Measurements from ENCODE around the gene SLC25A11. TPM values are rescaled to one million over a fixed set of nuclear protein-coding genes. Genes with fewer than 3 reads are reported as not detected.

SLC25A11 gene
- total RNA-seq, 1 donor, result 51.8 TPM

DNA sequence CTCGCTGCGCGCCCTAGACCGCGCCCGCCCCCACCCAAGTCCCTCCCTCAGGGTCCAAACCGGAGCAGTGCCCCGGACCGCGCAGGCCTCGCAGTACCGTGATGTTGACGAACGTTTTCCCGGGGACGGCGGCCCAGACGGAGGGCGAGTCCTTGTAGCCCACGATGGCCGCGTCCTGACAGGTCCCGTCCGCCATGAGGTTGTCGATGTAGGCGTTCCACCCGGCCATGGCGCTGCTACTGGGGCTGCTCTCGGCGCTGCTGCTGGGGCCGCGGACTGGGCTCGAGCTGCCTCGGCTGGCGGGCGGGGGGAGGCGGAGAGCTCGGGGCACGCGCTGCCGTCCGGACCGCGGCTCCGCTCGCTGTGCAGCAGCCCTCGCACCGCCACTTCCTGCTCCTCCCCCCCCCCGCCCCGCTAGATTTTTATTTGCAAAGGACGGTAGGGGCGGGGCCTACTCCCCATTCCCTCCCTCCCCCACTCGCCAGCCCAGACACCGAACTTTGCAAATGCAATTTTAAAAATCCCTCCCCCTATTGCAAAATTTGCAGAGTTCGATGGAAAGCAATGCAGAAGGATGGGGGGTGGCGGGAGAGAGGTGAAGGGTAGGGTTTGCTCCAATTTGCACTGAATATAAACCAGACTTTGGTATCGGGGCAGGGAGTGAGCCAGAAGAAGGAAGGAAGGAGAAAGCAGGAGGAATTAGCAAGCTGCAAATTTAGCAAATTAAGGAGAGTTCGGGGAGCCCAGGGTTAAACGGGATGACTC lies 8.5 kb upstream of the SLC25A11 start, which contains the start of gene PFN1:
Gene PFN1 (minus strand): TSS at position 365 of the 765 bp plus-strand sequence. CDS start 136 bp downstream, at position 229.
- TF ChIP-seq, protein P1, sequence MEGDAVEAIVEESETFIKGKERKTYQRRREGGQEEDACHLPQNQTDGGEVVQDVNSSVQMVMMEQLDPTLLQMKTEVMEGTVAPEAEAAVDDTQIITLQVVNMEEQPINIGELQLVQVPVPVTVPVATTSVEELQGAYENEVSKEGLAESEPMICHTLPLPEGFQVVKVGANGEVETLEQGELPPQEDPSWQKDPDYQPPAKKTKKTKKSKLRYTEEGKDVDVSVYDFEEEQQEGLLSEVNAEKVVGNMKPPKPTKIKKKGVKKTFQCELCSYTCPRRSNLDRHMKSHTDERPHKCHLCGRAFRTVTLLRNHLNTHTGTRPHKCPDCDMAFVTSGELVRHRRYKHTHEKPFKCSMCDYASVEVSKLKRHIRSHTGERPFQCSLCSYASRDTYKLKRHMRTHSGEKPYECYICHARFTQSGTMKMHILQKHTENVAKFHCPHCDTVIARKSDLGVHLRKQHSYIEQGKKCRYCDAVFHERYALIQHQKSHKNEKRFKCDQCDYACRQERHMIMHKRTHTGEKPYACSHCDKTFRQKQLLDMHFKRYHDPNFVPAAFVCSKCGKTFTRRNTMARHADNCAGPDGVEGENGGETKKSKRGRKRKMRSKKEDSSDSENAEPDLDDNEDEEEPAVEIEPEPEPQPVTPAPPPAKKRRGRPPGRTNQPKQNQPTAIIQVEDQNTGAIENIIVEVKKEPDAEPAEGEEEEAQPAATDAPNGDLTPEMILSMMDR (IDR thresholded peaks at IDR 0.05; ENCODE audit: insufficient read depth, low read depth, low read length), result no peak
- peak; percentile 97 for DNase-seq (ENCODE audit: low read depth)
- peak within 1 kb of the TSS; percentile 98 for H3K4me3 ChIP-seq (ENCODE audit: low read depth, low read length)

DNA sequence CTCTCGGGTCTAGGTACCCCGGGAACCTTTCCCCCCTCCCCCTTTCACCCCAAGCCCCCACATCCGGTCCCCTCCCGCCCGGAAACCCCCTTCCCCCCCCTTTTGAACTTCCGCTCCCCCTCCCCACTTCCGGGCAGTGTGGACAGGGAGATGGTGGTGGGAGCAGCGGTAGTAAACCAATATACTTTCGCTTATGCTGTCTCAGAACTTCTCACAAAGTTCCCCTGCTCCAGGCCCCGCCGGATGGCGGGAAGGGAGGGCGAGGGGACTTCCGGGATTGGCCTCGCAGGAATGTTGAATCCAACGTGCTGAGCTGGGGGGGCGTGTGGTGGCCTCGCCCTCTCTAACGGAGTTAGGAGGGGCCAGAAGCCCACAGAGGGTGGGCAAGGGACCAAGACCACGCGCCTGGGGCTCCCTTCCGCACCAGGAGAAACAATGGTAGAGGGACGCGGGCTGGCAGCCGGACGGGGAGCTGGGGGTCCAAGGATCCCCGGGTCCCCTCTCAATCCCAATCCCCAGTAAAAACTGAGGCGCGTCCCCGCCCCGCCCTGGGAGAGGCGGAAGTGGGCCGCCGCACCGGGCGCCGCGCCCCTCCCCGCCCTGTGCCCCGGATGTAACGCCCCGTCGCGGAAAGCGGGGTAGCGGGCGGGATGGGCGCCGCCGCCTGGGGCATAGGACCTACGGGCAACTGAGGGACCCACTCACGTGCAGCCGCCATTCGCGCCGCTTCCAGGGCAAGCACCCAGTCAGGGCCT lies 7.7 kb upstream of the SLC25A11 start:
- peak overlapping the region; percentile 98 for H3K4me3 ChIP-seq (ENCODE audit: low read depth, low read length)
- TF ChIP-seq, protein P1 (IDR thresholded peaks at IDR 0.05; ENCODE audit: insufficient read depth, low read depth, low read length), result no peak
- peak; percentile 69 for DNase-seq (ENCODE audit: low read depth)

DNA sequence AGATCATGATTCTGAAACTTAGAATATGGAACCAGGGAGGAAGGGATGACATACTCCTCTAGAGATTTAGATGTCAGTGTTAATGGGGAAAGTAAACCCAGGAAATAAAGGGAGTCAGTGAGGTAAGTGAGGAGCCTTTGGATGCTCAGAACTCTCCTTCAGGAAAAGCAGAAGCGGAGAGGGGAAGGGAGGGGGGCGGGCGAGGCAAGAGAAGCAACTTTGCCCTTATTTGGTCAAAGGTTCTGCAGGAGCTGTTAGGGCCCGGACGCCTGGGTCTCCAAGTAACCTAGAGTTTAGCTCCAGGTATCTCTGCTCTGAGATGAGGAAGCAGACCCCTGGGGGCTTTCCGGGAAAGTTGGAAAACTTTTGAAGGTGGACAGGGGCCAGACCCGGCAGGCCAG lies 7.2 kb upstream of the SLC25A11 start:
- TF ChIP-seq, protein P1 (IDR thresholded peaks at IDR 0.05; ENCODE audit: insufficient read depth, low read depth, low read length), result no peak
- no peak for DNase-seq (ENCODE audit: low read depth)

DNA sequence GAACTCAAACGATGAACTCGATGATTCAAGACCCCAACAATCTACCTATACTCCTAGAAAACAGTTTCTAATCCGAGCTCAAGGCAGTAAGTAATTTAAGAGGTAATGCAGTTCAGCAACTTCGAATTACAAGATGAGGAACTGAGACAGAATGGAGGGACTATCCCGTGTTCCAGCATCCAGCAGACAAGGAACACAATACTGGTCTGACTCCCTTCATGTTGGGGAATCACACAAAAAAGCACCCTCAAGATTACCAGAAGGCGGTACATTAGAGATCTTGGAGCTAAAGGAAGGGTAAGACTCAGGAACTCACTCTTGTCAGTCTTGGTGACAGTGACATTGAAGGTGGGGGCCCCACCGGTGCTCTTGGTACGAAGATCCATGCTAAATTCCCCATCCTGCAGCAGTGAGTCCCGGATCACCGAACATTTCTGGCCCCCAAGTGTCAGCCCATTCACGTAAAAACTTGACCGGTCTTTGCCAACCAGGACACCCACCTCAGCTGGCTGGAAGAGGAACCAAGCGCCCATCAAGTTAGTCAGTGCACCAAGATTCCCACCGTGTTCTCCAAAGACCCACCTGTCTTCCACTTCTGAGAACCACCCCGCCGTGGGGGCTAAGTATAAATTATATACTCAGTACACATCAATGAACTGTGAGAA lies 6.6 kb upstream of the SLC25A11 start:
- TF ChIP-seq, protein P1 (IDR thresholded peaks at IDR 0.05; ENCODE audit: insufficient read depth, low read depth, low read length), result no peak
- no peak for DNase-seq (ENCODE audit: low read depth)
- peak overlapping the region; percentile 98 for H3K4me3 ChIP-seq (ENCODE audit: low read depth, low read length)

More for the DNA sequence above, 7.2 kb upstream of the SLC25A11 start:
- H3K4me3 ChIP-seq (ENCODE audit: low read depth, low read length), result peak overlapping the region; percentile 98

DNA sequence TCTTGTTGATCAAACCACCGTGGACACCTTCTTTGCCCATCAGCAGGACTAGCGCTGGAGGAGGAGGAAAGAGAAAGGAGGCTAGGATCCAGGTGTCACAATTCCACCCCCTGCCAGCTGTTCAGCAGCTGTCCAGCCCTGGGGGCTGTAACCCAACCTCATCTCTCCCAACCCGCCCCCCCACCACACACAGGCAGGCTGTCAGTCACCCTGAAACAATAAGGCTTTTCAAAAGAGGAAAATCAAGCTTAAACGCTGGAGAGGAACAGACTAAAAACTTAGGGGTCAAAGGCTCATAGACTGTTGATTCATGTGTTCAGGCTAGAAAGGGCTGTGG lies 6.1 kb upstream of the SLC25A11 start:
- no peak for DNase-seq (ENCODE audit: low read depth)
- peak overlapping the region; percentile 98 for H3K4me3 ChIP-seq (ENCODE audit: low read depth, low read length)
- TF ChIP-seq, protein P1 (IDR thresholded peaks at IDR 0.05; ENCODE audit: insufficient read depth, low read depth, low read length), result no peak

DNA sequence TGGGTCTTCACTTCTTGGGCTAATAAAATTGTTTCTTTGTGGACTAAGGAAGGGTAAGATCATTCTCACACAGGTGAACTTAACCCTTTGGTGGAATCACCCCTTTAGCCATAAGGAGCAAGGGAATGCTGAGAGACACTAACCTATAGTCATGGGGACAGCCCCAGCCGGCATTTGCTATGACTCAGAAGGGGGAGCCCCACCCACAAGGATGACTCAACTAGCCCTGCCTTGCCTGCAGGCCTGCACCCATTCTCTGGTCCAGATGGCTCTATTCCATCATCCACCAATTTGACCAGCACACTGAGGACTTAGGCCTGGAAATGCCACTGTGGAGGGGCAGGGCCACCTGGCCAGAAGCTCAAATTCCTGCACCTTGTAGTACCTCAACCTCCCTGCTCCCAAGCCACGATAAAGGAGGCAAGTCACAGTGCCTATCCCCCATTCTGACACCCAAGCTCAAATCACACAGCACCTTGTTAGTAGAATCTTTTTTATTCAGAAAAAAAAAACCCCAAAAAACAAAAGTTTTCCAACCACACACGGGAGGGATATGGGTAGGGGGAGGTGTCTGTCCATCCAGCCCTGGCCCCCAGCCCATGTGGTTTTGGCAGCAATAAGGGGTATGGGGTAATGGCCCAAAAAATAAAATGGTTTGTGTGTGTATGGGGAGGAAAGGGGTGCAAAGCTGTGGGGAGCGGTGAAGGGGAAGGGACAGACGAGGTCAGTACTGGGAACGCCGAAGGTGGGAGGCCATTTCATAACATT lies 5.5 kb upstream of the SLC25A11 start:
- TF ChIP-seq, protein P1 (IDR thresholded peaks at IDR 0.05; ENCODE audit: insufficient read depth, low read depth, low read length), result no peak
- DNase-seq (ENCODE audit: low read depth), result peak; percentile 89
- H3K4me3 ChIP-seq (ENCODE audit: low read depth, low read length), result peak overlapping the region; percentile 98
